RWPE2 (cell line): ENCODE measurements around the gene CTNNA2.
A peak's percentile ranks its signal among the peaks of the same experiment; 100 is the strongest.

ENCODE experiments used
- ATAC-seq: fragments of 200-7000 bp; cut with Tn5 transposase; 3 replicates; pipeline ENCODE4 v1.9.1; 2021; ENCODE audit warnings: low read depth
- DNase-seq: peaks from one replicate; pipeline ENCODE4 v3.0.0-alpha.2; 2020; ENCODE audit warnings: low spot score
- H3K27ac ChIP-seq: fragments of 450-650 bp; 2 replicates; pipeline ENCODE4 v1.5.1; 2017; ENCODE audit warnings: mild to moderate bottlenecking; ENCODE audit not compliant: poor library complexity, severe bottlenecking
- H3K27me3 ChIP-seq: fragments of 250-450 bp; sonication (Bioruptor Pico); 2 replicates; pipeline ENCODE4 v1.5.1; 2021; ENCODE audit warnings: mild to moderate bottlenecking, moderate library complexity; ENCODE audit not compliant: insufficient read depth, poor library complexity, severe bottlenecking
- H3K36me3 ChIP-seq: fragments of 250-450 bp; sonication (Bioruptor Pico); 2 replicates; pipeline ENCODE4 v1.5.1; 2020; ENCODE audit warnings: low read depth, mild to moderate bottlenecking, moderate library complexity
- H3K4me1 ChIP-seq: fragments of 250-450 bp; sonication (Bioruptor Pico); 2 replicates; pipeline ENCODE4 v1.5.1; 2021; ENCODE audit warnings: mild to moderate bottlenecking, moderate library complexity; ENCODE audit not compliant: insufficient read depth, poor library complexity, severe bottlenecking
- H3K4me3 ChIP-seq: fragments of 250-450 bp; sonication (Bioruptor Pico); 2 replicates; pipeline ENCODE4 v1.5.1; 2021; ENCODE audit warnings: mild to moderate bottlenecking, moderate library complexity; ENCODE audit not compliant: severe bottlenecking
- H3K9me3 ChIP-seq: fragments of 250-450 bp; sonication (Bioruptor Pico); 2 replicates; pipeline ENCODE4 v1.5.1; 2021; ENCODE audit warnings: mild to moderate bottlenecking, moderate library complexity; ENCODE audit not compliant: severe bottlenecking
- TF ChIP-seq, protein P1 (sequence below): fragments of 450-650 bp; IDR thresholded peaks from one replicate; pipeline ENCODE4 v1.5.1; 2017; ENCODE audit warnings: mild to moderate bottlenecking, moderate library complexity; ENCODE audit not compliant: poor library complexity, severe bottlenecking

Gene CTNNA2

DNA sequence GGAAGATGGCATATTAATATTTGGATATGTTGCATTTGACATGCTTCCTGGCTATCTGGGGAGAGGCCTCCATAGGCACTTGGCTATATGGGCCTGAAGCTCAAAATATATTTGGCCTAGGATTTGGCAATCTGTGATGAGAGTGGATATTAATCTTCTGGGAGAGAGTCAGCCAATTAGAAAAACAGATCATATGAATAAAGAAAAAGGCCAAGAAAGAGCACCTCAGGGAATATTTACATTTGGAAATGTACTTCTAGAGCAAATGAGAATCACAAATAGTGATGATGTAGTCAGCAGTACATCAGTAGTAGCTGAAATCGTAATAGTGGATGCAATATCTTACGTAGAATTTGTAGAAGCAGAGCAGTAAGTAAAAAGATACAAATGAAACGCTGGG is 277.0 kb downstream of the CTNNA2 start:
- Histone ChIP-seq H3K9me3 (no peaks in the 10 kb centered on the region), H3K36me3 (no peaks in the 10 kb centered on the region), H3K27me3 (no peaks in the 10 kb centered on the region), H3K4me3 (no peak overlapping the region), H3K4me1 (no peaks in the 10 kb centered on the region), H3K27ac (no peak overlapping the region)
- DNase-seq (no peak), ATAC-seq (no peak)
- TF ChIP-seq, protein P1, sequence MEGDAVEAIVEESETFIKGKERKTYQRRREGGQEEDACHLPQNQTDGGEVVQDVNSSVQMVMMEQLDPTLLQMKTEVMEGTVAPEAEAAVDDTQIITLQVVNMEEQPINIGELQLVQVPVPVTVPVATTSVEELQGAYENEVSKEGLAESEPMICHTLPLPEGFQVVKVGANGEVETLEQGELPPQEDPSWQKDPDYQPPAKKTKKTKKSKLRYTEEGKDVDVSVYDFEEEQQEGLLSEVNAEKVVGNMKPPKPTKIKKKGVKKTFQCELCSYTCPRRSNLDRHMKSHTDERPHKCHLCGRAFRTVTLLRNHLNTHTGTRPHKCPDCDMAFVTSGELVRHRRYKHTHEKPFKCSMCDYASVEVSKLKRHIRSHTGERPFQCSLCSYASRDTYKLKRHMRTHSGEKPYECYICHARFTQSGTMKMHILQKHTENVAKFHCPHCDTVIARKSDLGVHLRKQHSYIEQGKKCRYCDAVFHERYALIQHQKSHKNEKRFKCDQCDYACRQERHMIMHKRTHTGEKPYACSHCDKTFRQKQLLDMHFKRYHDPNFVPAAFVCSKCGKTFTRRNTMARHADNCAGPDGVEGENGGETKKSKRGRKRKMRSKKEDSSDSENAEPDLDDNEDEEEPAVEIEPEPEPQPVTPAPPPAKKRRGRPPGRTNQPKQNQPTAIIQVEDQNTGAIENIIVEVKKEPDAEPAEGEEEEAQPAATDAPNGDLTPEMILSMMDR, result no peak

- Histone ChIP-seq H3K27me3 (no peaks in the 10 kb centered on the region), H3K36me3 (no peaks in the 10 kb centered on the region), H3K4me3 (no peak overlapping the region), H3K9me3 (no peaks in the 10 kb centered on the region), H3K27ac (no peak overlapping the region), H3K4me1 (no peaks in the 10 kb centered on the region)
- TF ChIP-seq, protein P1, result no peak
- DNase-seq, result no peak
- no peak for ATAC-seq
Measured at GRCh38 chr2:79792090-79792489, 279.2 kb downstream of the CTNNA2 start.

DNA sequence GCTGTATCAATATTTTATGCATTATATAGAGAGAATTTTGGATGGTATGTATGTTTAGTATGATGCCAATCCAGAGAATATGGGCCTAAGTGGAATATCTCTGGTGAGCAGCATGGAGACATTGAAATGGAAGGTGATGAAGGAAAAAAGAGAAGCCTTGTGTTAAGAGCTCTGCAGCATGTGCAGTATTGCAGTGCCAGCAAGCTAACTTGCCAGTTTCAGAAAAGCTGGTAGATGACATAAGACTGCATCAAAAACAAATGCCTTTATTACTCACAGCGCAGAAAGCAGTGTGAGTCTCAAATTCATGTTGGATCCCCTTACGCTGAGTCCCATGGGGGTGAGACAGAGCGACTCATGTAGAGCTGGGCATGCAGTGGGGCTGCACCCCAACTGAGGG is 280.2 kb downstream of the CTNNA2 start:
- no peak overlapping the region for H3K27ac ChIP-seq
- H3K4me3 ChIP-seq, result no peak overlapping the region
- ATAC-seq (no peak), DNase-seq (no peak)
- H3K9me3 ChIP-seq, result no peaks in the 10 kb centered on the region
- H3K36me3 ChIP-seq, result no peaks in the 10 kb centered on the region
- no peaks in the 10 kb centered on the region for H3K4me1 ChIP-seq
- H3K27me3 ChIP-seq, result no peaks in the 10 kb centered on the region
- TF ChIP-seq, protein P1, result no peak

DNA sequence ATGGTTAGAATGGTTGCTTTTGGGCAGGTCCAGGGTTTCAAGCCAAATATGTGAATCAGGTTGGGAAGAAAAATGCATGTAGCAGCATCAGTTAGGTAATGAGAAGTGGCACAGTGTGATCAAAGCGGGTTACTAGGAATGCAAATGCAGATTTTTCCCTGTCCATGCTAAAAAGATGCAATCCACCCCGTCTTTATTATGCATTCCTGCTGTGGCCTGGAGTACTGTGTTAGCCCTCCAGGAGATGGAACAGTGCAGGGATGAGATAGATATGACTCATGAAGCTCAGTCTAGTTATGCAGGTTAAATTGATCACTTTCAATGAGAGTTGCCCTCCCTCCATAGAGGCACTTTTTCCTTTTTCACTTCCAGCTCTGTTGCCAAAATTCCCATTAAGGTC is 283.8 kb downstream of the CTNNA2 start:
- ATAC-seq, result peak; percentile 45; the same call in 1 of the 3 replicates
- Histone ChIP-seq H3K9me3 (no peaks in the 10 kb centered on the region), H3K27me3 (no peaks in the 10 kb centered on the region), H3K36me3 (no peaks in the 10 kb centered on the region), H3K4me1 (no peaks in the 10 kb centered on the region), H3K4me3 (no peak overlapping the region), H3K27ac (no peak overlapping the region)
- TF ChIP-seq, protein P1, result no peak
- DNase-seq, result no peak

DNA sequence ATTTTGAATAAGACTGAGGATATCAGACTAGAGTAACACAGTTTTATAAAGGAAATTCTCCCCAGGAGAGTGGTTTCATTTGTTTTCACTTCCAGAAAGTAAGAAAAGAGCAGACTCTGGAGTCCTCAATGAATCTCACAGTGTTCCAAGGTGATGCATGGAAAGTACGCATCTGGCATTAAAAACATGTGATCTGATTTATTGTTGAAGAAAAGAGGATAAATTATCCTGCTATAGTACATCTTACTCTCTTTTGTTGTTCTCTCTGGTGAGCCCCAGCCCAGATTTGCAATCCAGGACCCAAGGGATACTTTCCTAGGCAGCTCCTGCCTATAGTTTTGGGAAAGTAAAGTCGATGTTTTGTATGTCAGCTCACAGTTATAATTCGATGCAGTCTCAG is 285.9 kb downstream of the CTNNA2 start:
- Histone ChIP-seq H3K9me3 (no peaks in the 10 kb centered on the region), H3K4me1 (no peaks in the 10 kb centered on the region), H3K4me3 (no peak overlapping the region), H3K27ac (no peak overlapping the region), H3K27me3 (no peaks in the 10 kb centered on the region), H3K36me3 (no peaks in the 10 kb centered on the region)
- DNase-seq (no peak), ATAC-seq (no peak)
- TF ChIP-seq, protein P1, result no peak
